Measurements from ENCODE around the gene CHKA.

The CHKA gene

GRCh38 chr11:68142441-68143309, 21.5 kb upstream of the CHKA start:
- no peak for DNase-seq (ENCODE audit: low read depth in 2 of 3, low spot score in 1 of 3)

GRCh38 chr11:68142028-68142412, 20.8 kb upstream of the CHKA start:
- peak; percentile 42 to 54 (median 53) for DNase-seq (ENCODE audit: low read depth in 2 of 3, low spot score in 1 of 3)

GRCh38 chr11:68141246-68142027, 20.2 kb upstream of the CHKA start:
- no peak for DNase-seq (ENCODE audit: low read depth in 2 of 3, low spot score in 1 of 3)

- DNase-seq (ENCODE audit: low read depth in 2 of 3, low spot score in 1 of 3) = no peak
These were observed 19.5 kb upstream of the CHKA start for GRCh38 chr11:68140496-68141245.

GRCh38 chr11:68138237-68138636, 17.0 kb upstream of the CHKA start:
- DNase-seq (ENCODE audit: low read depth in 2 of 3, low spot score in 1 of 3) = no peak

- DNase-seq (ENCODE audit: low read depth in 2 of 3, low spot score in 1 of 3) = no peak
These were observed 16.6 kb upstream of the CHKA start for GRCh38 chr11:68137833-68138232.

- no peak for DNase-seq (ENCODE audit: low read depth in 2 of 3, low spot score in 1 of 3)
These were observed 15.7 kb upstream of the CHKA start for GRCh38 chr11:68136866-68137265.

GRCh38 chr11:68135161-68135560, 14.0 kb upstream of the CHKA start:
- no peak for DNase-seq (ENCODE audit: low read depth in 2 of 3, low spot score in 1 of 3)

GRCh38 chr11:68133761-68134160, 12.6 kb upstream of the CHKA start:
- no peak for DNase-seq (ENCODE audit: low read depth in 2 of 3, low spot score in 1 of 3)

GRCh38 chr11:68130121-68130520, 8.9 kb upstream of the CHKA start:
- no peak for DNase-seq (ENCODE audit: low read depth in 2 of 3, low spot score in 1 of 3)

GRCh38 chr11:68128682-68129327, 7.6 kb upstream of the CHKA start:
- DNase-seq (ENCODE audit: low read depth in 2 of 3, low spot score in 1 of 3) = no peak

GRCh38 chr11:68127714-68128681, 6.8 kb upstream of the CHKA start:
- no peak for DNase-seq (ENCODE audit: low read depth in 2 of 3, low spot score in 1 of 3)

GRCh38 chr11:68125164-68125563, 4.0 kb upstream of the CHKA start:
- DNase-seq (ENCODE audit: low read depth in 2 of 3, low spot score in 1 of 3) = no peak

- DNase-seq (ENCODE audit: low read depth in 2 of 3, low spot score in 1 of 3) = no peak
These were observed 1.9 kb upstream of the CHKA start for GRCh38 chr11:68122936-68123539.

GRCh38 chr11:68120273-68121066, 718 bp downstream of the CHKA start:
- peak in 1 of 3 donors; percentile 24 for DNase-seq (ENCODE audit: low read depth in 2 of 3, low spot score in 1 of 3)

- no peak for DNase-seq (ENCODE audit: low read depth in 2 of 3, low spot score in 1 of 3)
These were observed 2.3 kb downstream of the CHKA start for GRCh38 chr11:68118706-68119448.

- no peak for DNase-seq (ENCODE audit: low read depth in 2 of 3, low spot score in 1 of 3)
These were observed 3.2 kb downstream of the CHKA start for GRCh38 chr11:68117853-68118470.

- no peak for DNase-seq (ENCODE audit: low read depth in 2 of 3, low spot score in 1 of 3)
These were observed 4.2 kb downstream of the CHKA start for GRCh38 chr11:68116974-68117373.

All from stimulated activated CD4-positive, alpha-beta T cell treated with anti-CD3 and anti-CD28 coated beads, Interleukin-12 subunit alpha, Interleukin-12 subunit beta, amount 100 ng/mL, for 48 hours (primary cell).